NCI-H510A (cell line): ENCODE measurements around the gene BTBD17.

Experiments
- DNase-seq: peaks from one replicate; lab custom pipeline; 2025; lab: John Stamatoyannopoulos, UW

BTBD17 gene

GRCh38 chr17:74335529-74336062, 26.1 kb downstream of the BTBD17 start:
- no peak for DNase-seq

DNA sequence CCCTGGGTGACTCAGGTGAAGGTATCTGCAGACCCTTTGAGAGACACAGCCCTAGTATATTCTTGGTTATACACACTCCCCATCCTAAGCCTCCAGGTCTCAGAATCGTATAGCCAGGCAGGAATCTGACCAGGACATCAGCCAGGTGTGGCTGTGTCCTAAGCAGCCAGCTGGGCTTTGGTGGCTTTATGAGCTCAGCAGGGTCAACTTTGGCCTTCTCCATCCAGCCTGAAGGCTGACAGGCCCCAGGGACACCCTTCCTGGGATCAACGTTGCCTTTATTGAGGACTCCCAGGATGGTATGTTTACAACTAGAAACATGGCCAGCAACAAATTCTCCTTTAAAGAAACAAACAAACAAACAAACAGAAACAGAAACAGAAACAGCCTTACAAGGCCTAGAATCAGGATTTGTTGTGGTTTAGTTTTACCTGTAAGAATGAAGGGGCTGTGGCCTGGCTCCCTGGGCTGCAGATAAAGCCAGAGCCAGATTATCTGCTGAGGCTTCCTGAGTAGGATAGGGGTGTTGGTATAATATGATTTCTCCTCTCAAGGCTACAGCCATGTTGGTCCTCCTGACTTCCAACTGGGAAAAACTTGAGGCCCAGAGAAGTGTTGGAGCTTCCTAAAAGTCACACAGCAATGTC, 27.2 kb downstream of the BTBD17 start:
- DNase-seq, result no peak

- DNase-seq, result peak; percentile 97
Measured at GRCh38 chr17:74332763-74333283, 28.8 kb downstream of the BTBD17 start.

GRCh38 chr17:74332017-74332650, 29.5 kb downstream of the BTBD17 start:
- peak; percentile 70 for DNase-seq

DNA sequence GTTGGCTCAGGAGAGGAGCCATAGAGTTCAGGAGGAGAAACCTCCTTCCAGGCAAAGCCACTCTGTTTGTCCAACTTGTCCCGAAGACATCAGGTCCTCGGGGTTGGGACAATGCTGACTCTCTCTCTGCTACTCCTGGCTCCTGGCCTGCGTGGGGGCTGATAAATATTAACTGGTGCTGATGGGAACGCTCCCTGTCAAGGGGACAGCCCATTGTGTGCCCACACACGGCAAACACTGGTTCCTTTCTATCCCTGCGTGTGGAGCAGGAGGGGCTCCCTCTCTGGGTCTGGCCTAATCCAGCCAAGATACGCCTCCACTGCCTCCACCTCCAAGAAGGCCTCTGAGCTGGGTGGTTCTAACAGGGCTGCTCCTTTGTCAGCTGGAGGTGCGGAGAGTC, 31.2 kb downstream of the BTBD17 start:
- no peak for DNase-seq

- no peak for DNase-seq
Measured at GRCh38 chr17:74329378-74329777, 32.3 kb downstream of the BTBD17 start.

DNA sequence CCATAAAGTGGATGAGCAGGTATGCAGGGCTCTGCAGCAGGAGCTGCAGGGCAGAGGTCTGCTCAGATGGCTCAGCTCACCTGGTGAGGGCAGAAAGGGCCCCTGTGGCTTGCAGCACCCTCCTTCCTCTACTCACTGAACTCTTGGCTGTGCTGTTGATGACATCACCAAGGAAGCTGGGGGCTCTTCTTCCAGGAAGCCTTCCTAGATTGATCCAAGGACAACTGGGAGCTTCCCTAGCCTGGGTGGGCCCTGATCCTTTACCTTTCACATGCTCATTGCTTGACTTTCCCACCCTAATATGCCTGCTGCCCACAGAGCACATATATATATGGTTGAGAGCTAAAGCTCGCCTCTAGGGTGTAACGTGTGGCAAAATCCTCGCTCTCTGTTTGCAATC, 33.2 kb downstream of the BTBD17 start:
- no peak for DNase-seq

DNA sequence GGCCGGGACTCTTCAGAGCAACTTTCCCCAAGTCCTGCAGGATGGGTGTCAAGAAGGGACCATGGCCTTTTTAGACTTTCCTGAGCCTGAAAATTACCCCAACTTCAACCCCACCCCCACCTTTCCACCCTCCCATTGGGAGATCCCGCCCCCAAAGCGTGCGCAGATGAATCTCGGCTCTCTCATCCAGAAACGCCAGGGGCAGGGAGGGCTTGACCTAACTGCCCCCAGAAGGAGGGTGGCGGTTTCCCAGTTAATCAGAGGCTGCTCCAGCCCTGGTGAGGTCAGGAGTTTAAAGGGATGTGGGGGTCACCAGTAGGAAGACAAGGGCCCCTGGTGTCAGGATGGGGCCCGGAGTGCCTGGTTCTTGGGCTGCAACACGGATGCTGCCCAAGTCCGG, 35.2 kb downstream of the BTBD17 start:
- no peak for DNase-seq

DNA sequence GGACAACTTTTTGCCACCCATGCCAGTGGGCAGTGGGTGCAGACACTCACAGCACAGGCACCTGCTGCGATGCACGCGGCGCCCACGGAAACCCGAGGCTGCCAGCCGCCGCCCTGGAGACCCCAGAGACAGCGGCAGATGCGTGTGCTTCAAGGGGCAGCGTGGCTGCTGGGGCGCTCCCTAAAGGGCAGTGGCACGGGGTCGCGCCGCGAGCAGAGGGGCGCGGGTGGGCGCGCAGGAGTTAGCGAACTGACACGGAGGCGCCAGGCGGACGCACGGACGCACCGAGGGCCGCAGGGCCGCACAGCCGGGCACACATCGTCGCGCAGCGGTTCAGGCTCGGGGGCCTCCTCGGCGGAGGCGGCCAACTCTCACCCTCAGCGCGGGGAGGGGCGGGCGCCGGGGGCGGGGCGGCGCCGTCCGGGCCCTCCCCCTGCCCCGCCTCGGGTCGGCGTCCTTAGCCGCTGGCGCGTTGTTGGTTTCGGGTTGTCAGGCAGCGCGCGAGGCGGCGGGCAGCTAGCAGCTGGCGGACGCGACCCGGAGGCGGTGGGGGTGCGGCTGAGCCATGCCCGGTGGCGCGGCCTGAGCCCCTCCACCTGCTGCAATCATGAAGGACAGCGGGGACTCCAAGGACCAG, 35.8 kb downstream of the BTBD17 start, which contains the start of gene KIF19:
TSS of gene KIF19 (plus strand) at position 484 of the 637 bp plus-strand sequence. CDS start at position 608, 124 bp downstream.
- peak; percentile 74 for DNase-seq

DNA sequence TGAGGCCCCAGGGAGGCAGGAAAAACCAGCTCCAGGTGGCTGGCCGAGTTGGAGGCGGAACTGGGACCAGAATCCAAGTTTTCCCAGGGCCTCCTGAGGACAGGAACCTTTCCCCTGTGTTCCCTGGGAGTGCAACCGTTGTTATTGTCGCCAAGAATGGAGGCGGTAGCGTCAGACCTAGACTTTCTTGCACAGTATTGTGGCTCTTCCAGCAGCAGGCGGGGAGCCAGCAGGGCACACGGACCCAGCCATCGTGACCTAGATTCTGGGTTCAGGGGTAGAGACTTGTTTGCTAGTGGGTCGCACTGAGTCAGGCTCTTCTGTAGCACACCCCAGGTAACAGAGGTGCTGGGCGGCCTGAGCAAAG, 36.3 kb downstream of the BTBD17 start:
- DNase-seq, result no peak

GRCh38 chr17:74324521-74324920, 37.1 kb downstream of the BTBD17 start:
- DNase-seq, result no peak

GRCh38 chr17:74318391-74318790, 43.3 kb downstream of the BTBD17 start:
- DNase-seq, result no peak

DNA sequence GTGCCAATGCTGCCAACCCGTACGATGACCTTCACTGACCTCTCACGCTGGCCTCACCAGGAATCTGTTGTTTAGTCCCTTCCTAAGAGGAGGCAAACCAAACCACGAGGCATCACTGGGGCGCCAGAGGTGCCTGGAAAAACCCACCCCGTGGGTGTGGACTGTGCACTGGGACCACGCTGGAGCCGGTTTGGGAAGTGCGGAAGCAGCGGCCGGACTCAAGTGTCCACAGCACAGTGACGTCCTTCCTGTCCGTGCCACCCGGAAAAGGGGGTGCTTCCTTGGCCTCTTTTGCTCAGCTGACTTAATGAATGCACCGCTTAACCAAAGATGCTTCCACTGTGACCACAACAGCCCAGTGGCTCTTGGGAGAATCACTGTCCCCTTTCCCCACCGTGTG, 44.6 kb downstream of the BTBD17 start:
- no peak for DNase-seq

DNA sequence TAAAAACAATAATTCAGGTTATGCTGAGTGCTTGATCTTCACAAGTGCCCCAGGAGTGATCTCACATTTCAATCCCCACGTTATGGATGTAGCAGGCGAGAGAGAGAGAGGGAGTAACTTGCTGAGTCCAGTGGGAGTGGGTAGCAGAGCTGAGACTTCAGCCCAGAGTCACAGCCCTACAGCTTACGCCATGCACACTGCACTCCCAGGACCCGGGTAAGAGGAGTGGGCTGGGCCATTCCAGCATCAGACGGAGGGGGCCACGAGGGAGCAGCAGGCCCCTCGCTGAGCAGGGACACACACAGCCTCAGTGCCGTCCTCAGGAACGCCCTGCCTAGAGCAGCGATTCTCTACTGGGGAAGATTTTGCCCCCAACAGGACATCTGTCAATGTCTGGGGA, 45.4 kb downstream of the BTBD17 start:
- no peak for DNase-seq

DNA sequence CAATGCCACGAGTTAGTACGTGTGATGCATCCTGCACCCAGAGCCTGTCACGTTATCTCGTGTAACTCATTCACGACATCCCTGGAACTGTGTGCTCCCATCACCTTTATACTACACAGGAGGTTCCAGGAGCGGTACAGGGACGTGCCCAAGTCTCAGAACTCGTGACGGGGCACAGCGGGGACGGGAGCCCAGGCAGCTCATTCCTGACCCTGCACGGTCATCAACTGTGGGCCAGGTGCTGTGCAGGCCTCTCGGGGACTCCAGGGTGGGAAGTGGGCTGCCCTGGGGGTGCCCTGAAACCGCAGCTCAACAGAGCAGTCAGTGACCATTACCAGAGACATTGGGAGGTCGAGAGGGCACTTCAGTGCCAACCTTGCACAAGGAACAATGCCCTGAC, 46.8 kb downstream of the BTBD17 start:
- no peak for DNase-seq

GRCh38 chr17:74309902-74310301, 51.8 kb downstream of the BTBD17 start:
- no peak for DNase-seq

DNA sequence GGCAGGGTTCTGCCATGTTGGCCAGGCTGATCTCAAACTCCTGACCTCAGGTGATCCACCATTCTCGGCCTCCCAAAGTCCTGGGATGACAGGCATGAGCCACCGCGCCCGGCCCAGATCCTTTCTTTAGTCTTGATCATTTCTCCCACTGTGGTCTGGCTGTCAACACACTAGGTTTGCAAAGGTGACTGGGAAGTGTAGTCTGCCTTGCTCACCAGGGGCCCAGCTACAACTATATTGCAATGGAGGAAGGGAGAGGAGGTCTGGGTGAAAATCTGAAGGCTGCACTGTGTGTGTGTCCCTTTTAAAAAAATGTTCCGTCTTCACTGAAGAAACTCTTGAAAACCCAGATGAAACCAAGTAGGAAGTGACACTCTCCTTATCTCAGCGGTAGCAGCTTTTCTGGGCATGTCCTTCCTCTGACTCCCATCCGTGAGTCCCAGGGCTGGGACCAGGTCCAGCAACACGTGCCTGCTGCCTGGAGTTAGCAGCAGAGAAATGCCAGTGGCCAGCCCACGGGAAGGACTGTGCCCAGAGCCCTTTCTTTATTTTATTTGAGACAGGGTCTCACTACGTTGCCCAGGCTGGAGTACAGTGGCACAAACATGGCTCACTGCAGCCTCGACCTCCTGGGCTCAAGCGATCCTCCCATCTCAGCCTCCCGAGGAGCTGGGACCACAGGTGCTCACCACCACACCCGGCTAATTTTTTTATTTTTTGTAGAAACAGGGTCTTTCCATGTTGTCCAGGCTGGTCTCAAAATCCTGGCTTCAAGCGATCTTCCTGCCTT, 53.5 kb downstream of the BTBD17 start:
- DNase-seq, result no peak
